ENCODE results near the gene SNX27. TPM values are rescaled to one million over a fixed set of nuclear protein-coding genes. Genes with fewer than 3 reads are reported as not detected.

SNX27 gene
- total and polyA plus RNA-seq, 12 donors = 6.5 to 37.8 (median 32.2) TPM

DNA sequence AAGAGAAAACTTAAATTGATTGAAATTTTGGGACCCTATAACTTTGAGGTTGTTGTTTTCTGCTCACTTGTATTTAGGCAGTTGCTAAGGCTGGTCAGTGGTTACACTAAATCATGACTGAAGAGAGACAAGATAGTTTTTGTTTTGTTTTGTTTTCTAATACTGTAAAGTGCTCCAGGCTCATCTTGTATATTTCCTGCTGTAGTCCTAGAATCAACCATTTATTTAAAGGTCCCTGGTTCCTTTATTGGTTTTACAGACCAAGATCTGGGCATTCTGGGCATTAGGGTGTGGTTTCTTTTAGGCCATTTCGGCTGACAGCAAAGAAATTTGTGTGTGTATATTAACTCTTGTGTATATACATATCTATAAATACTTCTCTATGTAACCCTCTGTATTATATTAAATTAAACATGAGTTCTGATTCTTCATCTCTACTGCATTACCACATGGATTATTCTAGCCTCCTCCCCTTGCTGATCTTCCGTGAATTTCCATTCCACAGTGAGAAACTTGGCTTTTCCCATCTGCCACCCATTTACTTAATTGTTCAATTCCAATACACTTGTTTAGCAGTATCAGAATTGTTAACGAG is 15.0 kb downstream of the SNX27 start:
- Histone ChIP-seq H3K36me3 (peaks cover 0 to 18% (median 0%) of the 10 kb centered on the region in 9 donors), H3K4me3 (no peak overlapping the region), H3K9me3 (no peaks in the 10 kb centered on the region), H3K27ac (no peak overlapping the region), H3K4me1 (peaks cover 0 to 6% (median 2%) of the 10 kb centered on the region in 9 donors), H3K27me3 (no peaks in the 10 kb centered on the region)
- TF ChIP-seq, protein P1, sequence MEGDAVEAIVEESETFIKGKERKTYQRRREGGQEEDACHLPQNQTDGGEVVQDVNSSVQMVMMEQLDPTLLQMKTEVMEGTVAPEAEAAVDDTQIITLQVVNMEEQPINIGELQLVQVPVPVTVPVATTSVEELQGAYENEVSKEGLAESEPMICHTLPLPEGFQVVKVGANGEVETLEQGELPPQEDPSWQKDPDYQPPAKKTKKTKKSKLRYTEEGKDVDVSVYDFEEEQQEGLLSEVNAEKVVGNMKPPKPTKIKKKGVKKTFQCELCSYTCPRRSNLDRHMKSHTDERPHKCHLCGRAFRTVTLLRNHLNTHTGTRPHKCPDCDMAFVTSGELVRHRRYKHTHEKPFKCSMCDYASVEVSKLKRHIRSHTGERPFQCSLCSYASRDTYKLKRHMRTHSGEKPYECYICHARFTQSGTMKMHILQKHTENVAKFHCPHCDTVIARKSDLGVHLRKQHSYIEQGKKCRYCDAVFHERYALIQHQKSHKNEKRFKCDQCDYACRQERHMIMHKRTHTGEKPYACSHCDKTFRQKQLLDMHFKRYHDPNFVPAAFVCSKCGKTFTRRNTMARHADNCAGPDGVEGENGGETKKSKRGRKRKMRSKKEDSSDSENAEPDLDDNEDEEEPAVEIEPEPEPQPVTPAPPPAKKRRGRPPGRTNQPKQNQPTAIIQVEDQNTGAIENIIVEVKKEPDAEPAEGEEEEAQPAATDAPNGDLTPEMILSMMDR (IDR thresholded peaks at IDR 0.05) = no peak
- DNase-seq = no peak
- ATAC-seq = no peak
- intact Hi-C loops (cut with DNase I) = no loop called here
- 96 to 97% methylated on average over 3 of the region's 3 CpGs for WGBS, 2 donors

DNA sequence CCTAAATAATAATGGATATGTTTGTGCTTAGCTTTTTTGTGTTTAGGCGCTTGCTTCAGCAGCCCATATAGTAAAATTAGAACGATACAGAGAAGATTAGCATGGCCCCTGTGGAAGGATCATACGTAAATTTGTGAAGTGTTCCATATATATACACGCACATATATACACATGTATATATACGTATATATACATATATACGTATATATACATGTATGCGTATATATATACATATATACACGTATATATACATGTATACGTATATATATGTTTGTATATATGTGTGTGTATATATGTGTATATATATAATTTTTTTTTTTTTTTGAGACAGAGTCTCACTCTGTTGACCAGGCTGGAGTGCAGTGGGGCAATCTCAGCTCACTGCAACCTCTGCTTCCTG is 17.4 kb downstream of the SNX27 start:
- Histone ChIP-seq H3K4me3 (no peak overlapping the region), H3K27me3 (no peaks in the 10 kb centered on the region), H3K9me3 (no peaks in the 10 kb centered on the region), H3K4me1 (no peaks in the 10 kb centered on the region), H3K36me3 (peaks cover 0 to 18% (median 0%) of the 10 kb centered on the region in 9 donors), H3K27ac (no peak overlapping the region)
- ATAC-seq = no peak
- TF ChIP-seq, protein P1 (IDR thresholded peaks at IDR 0.05) = no peak
- intact Hi-C loops (cut with DNase I) = no loop called here
- 82 to 83% methylated on average over 9 of the region's 9 CpGs for WGBS, 2 donors
- DNase-seq = no peak

DNA sequence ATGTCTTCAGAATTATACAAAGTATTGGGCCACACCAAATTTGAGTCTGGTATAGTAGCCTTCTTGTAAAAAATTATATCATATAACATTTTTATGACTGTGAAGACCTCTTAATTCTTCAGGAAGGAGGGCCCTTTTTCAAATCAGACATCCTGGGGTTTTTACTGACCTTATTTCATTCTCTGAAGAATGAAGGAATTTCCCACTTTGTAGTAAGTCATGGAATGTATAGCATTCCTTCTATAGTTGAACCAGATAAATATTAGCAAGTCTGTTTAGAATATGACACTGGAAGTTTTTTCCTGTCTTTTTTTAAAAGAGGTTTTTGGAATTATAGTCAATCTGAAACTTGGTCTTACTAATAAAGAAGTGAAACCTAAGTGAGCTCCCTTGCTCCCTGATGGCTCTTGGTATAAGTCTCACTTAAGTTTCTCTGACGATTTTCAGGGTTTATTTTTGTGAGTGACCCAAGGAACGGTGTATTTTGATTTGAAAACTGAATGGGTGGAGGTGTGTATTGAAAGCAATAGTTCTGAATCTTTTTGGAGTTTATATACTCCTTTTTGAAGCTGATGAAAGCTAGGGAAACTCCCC is 23.7 kb downstream of the SNX27 start:
- H3K36me3 ChIP-seq = peaks cover 0 to 13% (median 0%) of the 10 kb centered on the region in 9 donors
- no peaks in the 10 kb centered on the region for H3K27me3 ChIP-seq
- ATAC-seq = no peak
- WGBS, 2 donors = 64 to 76% methylated on average over 2 of the region's 2 CpGs
- TF ChIP-seq, protein P1 (IDR thresholded peaks at IDR 0.05) = no peak
- no peaks in the 10 kb centered on the region for H3K9me3 ChIP-seq
- peaks cover 5 to 41% (median 27%) of the 10 kb centered on the region in 9 donors for H3K4me1 ChIP-seq
- no peak overlapping the region for H3K4me3 ChIP-seq
- intact Hi-C loops (cut with DNase I) = no loop called here
- no peak for DNase-seq
- H3K27ac ChIP-seq = no peak overlapping the region

DNA sequence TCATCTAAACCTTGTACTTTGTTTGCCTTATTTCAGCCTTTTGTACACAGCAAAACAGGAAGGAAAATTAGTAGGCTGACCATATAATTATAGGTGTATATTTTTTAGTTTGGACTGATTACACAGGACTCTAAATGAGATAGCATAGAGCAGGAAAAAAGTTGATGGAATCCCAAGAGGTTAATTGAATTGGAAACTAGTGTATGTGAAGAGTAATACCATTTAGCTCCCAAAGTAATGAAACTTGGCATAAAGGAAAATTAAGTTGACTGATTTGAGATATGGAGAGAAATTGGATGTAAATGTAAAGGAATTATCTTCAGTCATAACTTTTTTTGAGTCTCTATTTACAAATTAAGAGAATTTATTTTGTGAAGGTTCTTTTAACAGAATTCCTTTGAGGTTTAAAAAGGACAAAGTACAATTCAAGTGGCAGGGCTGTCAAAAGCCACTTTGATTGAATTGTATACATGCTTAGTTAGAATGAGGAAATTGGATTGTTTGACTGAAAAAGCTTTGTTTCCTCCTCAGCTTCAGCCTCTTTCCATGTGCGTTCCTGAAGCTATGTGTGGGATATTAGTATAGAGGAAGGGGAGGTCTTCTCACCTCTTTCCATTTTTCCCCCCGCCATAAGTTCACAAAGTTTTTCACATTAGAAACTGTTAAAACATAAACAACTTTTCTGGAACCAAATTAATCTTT is 26.4 kb downstream of the SNX27 start:
- no peak for DNase-seq
- Histone ChIP-seq H3K36me3 (peaks cover 0 to 20% (median 0%) of the 10 kb centered on the region in 9 donors), H3K9me3 (no peaks in the 10 kb centered on the region), H3K4me1 (peaks cover 5 to 41% (median 27%) of the 10 kb centered on the region in 9 donors), H3K27me3 (no peaks in the 10 kb centered on the region), H3K4me3 (no peak overlapping the region), H3K27ac (peak overlapping the region in 1 of 10 donors; percentile 23)
- no peak for ATAC-seq
- intact Hi-C loops (cut with DNase I) = no loop called here
- WGBS, 2 donors = 67 to 76% methylated on average over 2 of the region's 2 CpGs
- TF ChIP-seq, protein P1 (IDR thresholded peaks at IDR 0.05) = no peak
